Trophoblast cell (in vitro differentiated cells and primary cell): ENCODE results near the gene HERC2.
A peak's percentile ranks its signal among the peaks of the same experiment; 100 is the strongest.

Experiments used
- DNase-seq, 2 donors: peaks; one replicate each; pipeline ENCODE4 v3.0.0-alpha.2; 2016
- H2AFZ ChIP-seq: 2 replicates; pipeline ENCODE4 v1.6.1; 2013; ENCODE audit warnings: low read length, moderate library complexity, mild to moderate bottlenecking; ENCODE audit not compliant: insufficient read depth, poor library complexity
- H2AK5ac ChIP-seq: 2 replicates; pipeline ENCODE4 v1.6.1; 2013; ENCODE audit warnings: mild to moderate bottlenecking, low read length
- H2BK120ac ChIP-seq: 2 replicates; pipeline ENCODE4 v1.6.1; 2013; ENCODE audit warnings: low read length, mild to moderate bottlenecking, moderate library complexity; ENCODE audit not compliant: insufficient read depth, poor library complexity
- H2BK12ac ChIP-seq: 2 replicates; pipeline ENCODE4 v1.6.1; 2013; ENCODE audit warnings: mild to moderate bottlenecking, low read length, moderate library complexity
- H2BK5ac ChIP-seq: 2 replicates; pipeline ENCODE4 v1.6.1; 2013; ENCODE audit warnings: low read length, low read depth, moderate library complexity, mild to moderate bottlenecking; ENCODE audit not compliant: poor library complexity
- H3K14ac ChIP-seq: 2 replicates; pipeline ENCODE4 v1.6.1; 2013; ENCODE audit warnings: mild to moderate bottlenecking, low read length
- H3K18ac ChIP-seq: 2 replicates; pipeline ENCODE4 v1.6.1; 2013; ENCODE audit warnings: mild to moderate bottlenecking, low read length
- H3K23ac ChIP-seq: 2 replicates; pipeline ENCODE4 v1.6.1; 2013; ENCODE audit warnings: low read length
- H3K27ac ChIP-seq: 2 replicates; pipeline ENCODE4 v1.5.1; 2013; ENCODE audit warnings: low read depth, mild to moderate bottlenecking, inconsistent platforms, low read length, moderate library complexity
- H3K27me3 ChIP-seq: 2 replicates; pipeline ENCODE4 v1.6.1; 2013; ENCODE audit warnings: inconsistent platforms, mild to moderate bottlenecking, low read length, moderate library complexity; ENCODE audit not compliant: insufficient read depth
- H3K36me3 ChIP-seq, 2 experiments: 1 replicate in 1 of 2; 2 replicates in 1 of 2; pipeline ENCODE4 v1.6.1; 2013; ENCODE audit warnings: low read length in 2 of 2, mild to moderate bottlenecking in 2 of 2, moderate library complexity in 1 of 2; ENCODE audit not compliant: insufficient read depth in 2 of 2, control insufficient read depth in 1 of 2
- H3K4ac ChIP-seq: 2 replicates; pipeline ENCODE4 v1.6.1; 2013; ENCODE audit warnings: low read depth, mild to moderate bottlenecking, low read length, moderate library complexity
- H3K4me1 ChIP-seq, 2 experiments: 1 replicate in 1 of 2; 2 replicates in 1 of 2; pipeline ENCODE4 v1.6.1; 2013; ENCODE audit warnings: low read length in 2 of 2, mild to moderate bottlenecking in 2 of 2, moderate library complexity in 1 of 2; ENCODE audit not compliant: insufficient read depth in 2 of 2, control insufficient read depth in 1 of 2
- H3K4me2 ChIP-seq: 2 replicates; pipeline ENCODE4 v1.6.1; 2013; ENCODE audit warnings: inconsistent platforms, mild to moderate bottlenecking, low read length, moderate library complexity
- H3K4me3 ChIP-seq: 2 replicates; pipeline ENCODE4 v1.5.1; 2013; ENCODE audit warnings: mild to moderate bottlenecking, low read depth, low read length, inconsistent platforms
- H3K79me1 ChIP-seq: one replicate; pipeline ENCODE4 v1.6.1; 2013; ENCODE audit warnings: low read length
- H3K79me2 ChIP-seq: 2 replicates; pipeline ENCODE4 v1.6.1; 2013; ENCODE audit warnings: low read length, mild to moderate bottlenecking; ENCODE audit not compliant: control insufficient read depth, insufficient read depth, poor library complexity
- H3K9ac ChIP-seq: 2 replicates; pipeline ENCODE4 v1.6.1; 2013; ENCODE audit warnings: mild to moderate bottlenecking, low read length
- H3K9me3 ChIP-seq: 2 replicates; pipeline ENCODE4 v1.6.1; 2013; ENCODE audit warnings: low read depth, mild to moderate bottlenecking, control low read depth, inconsistent platforms, low read length; ENCODE audit not compliant: insufficient read depth
- H4K12ac ChIP-seq: 2 replicates; pipeline ENCODE4 v1.6.1; 2013; ENCODE audit warnings: low read depth, mild to moderate bottlenecking, low read length, moderate library complexity
- H4K8ac ChIP-seq: 2 replicates; pipeline ENCODE4 v1.6.1; 2013; ENCODE audit warnings: low read depth, mild to moderate bottlenecking, low read length, moderate library complexity
- H4K91ac ChIP-seq: one replicate; pipeline ENCODE4 v1.6.1; 2013; ENCODE audit warnings: low read depth, mild to moderate bottlenecking, low read length, moderate library complexity
- WGBS: extraction: QIAGEN DNeasy Blood & Tissue Kit; methylation state at CpG from one replicate; pipeline ENCODE4 v1.1.7; 2013; ENCODE audit warnings: missing lambda C conversion rate; ENCODE audit not compliant: insufficient read length, insufficient coverage; ENCODE audit errors: extremely low coverage; 5-methylcytosine and 5-hydroxymethylcytosine counted together

The HERC2 gene

GRCh38 chr15:28105793-28106192, 216.2 kb downstream of the HERC2 start:
- H2BK5ac ChIP-seq, result no peak overlapping the region
- H3K79me1 ChIP-seq, result no peaks in the 10 kb centered on the region
- H3K4me2 ChIP-seq, result no peak overlapping the region
- H3K4ac ChIP-seq, result no peak overlapping the region
- DNase-seq, result no peak
- H3K14ac ChIP-seq, result no peak overlapping the region
- no peak overlapping the region for H3K27ac ChIP-seq
- WGBS, result no CpG with 5 or more reads among the region's 5 CpGs
- no peak overlapping the region for H2BK12ac ChIP-seq
- H4K12ac ChIP-seq, result no peak overlapping the region
- H3K9ac ChIP-seq, result no peak overlapping the region
- H3K23ac ChIP-seq, result peak overlapping the region; percentile 34
- H2AK5ac ChIP-seq, result no peak overlapping the region
- no peaks in the 10 kb centered on the region for H3K36me3 ChIP-seq
- H3K9me3 ChIP-seq, result peaks cover 12% of the 10 kb centered on the region
- no peak overlapping the region for H4K91ac ChIP-seq
- H3K27me3 ChIP-seq, result peaks cover 26% of the 10 kb centered on the region
- H3K79me2 ChIP-seq, result no peaks in the 10 kb centered on the region
- H3K18ac ChIP-seq, result no peak overlapping the region
- H3K4me3 ChIP-seq, result peak overlapping the region; percentile 32
- no peak overlapping the region for H4K8ac ChIP-seq
- H3K4me1 ChIP-seq, result peaks cover 6 to 10% of the 10 kb centered on the region in 2 experiments
- no peak overlapping the region for H2AFZ ChIP-seq
- no peak overlapping the region for H2BK120ac ChIP-seq

- H3K18ac ChIP-seq, result no peak overlapping the region
- no peak overlapping the region for H2BK5ac ChIP-seq
- H2BK120ac ChIP-seq, result no peak overlapping the region
- H3K27ac ChIP-seq, result no peak overlapping the region
- no peak for DNase-seq
- H3K9me3 ChIP-seq, result peaks cover 12% of the 10 kb centered on the region
- no peak overlapping the region for H3K4ac ChIP-seq
- no peak overlapping the region for H3K4me2 ChIP-seq
- H2AK5ac ChIP-seq, result no peak overlapping the region
- H3K27me3 ChIP-seq, result peaks cover 26% of the 10 kb centered on the region
- no peak overlapping the region for H2AFZ ChIP-seq
- no CpG with 5 or more reads among the region's 9 CpGs for WGBS
- no peak overlapping the region for H4K91ac ChIP-seq
- no peak overlapping the region for H2BK12ac ChIP-seq
- H4K8ac ChIP-seq, result no peak overlapping the region
- no peak overlapping the region for H3K9ac ChIP-seq
- no peaks in the 10 kb centered on the region for H3K79me2 ChIP-seq
- peak overlapping the region; percentile 1 for H3K23ac ChIP-seq
- no peak overlapping the region for H4K12ac ChIP-seq
- H3K79me1 ChIP-seq, result no peaks in the 10 kb centered on the region
- no peaks in the 10 kb centered on the region for H3K36me3 ChIP-seq
- peaks cover 6 to 10% of the 10 kb centered on the region in 2 experiments for H3K4me1 ChIP-seq
- H3K14ac ChIP-seq, result no peak overlapping the region
- peak overlapping the region; percentile 33 for H3K4me3 ChIP-seq
Measured at GRCh38 chr15:28105224-28105791, 216.7 kb downstream of the HERC2 start.

- no peak overlapping the region for H2BK12ac ChIP-seq
- H3K4me1 ChIP-seq, result peaks cover 6 to 10% of the 10 kb centered on the region in 2 experiments
- no peak overlapping the region for H3K4ac ChIP-seq
- H3K4me2 ChIP-seq, result no peak overlapping the region
- no peak overlapping the region for H3K18ac ChIP-seq
- no peak overlapping the region for H2BK120ac ChIP-seq
- 100% methylated on average over 1 of the region's 10 CpGs for WGBS
- H3K14ac ChIP-seq, result no peak overlapping the region
- H4K91ac ChIP-seq, result no peak overlapping the region
- no peak overlapping the region for H2AFZ ChIP-seq
- no peak overlapping the region for H3K9ac ChIP-seq
- no peaks in the 10 kb centered on the region for H3K79me2 ChIP-seq
- peaks cover 12% of the 10 kb centered on the region for H3K9me3 ChIP-seq
- no peak overlapping the region for H3K23ac ChIP-seq
- H2BK5ac ChIP-seq, result no peak overlapping the region
- H4K8ac ChIP-seq, result no peak overlapping the region
- no peaks in the 10 kb centered on the region for H3K36me3 ChIP-seq
- no peak overlapping the region for H3K27ac ChIP-seq
- DNase-seq, result no peak
- no peaks in the 10 kb centered on the region for H3K79me1 ChIP-seq
- H3K4me3 ChIP-seq, result no peak overlapping the region
- H4K12ac ChIP-seq, result no peak overlapping the region
- H2AK5ac ChIP-seq, result no peak overlapping the region
- H3K27me3 ChIP-seq, result peaks cover 31% of the 10 kb centered on the region
Measured at GRCh38 chr15:28104326-28104725, 217.7 kb downstream of the HERC2 start.

- H3K9ac ChIP-seq, result no peak overlapping the region
- H3K4me1 ChIP-seq, result peaks cover 9 to 13% of the 10 kb centered on the region in 2 experiments
- H3K23ac ChIP-seq, result no peak overlapping the region
- no CpG with 5 or more reads among the region's 10 CpGs for WGBS
- H3K79me1 ChIP-seq, result no peaks in the 10 kb centered on the region
- no peak overlapping the region for H3K4me2 ChIP-seq
- H2BK120ac ChIP-seq, result no peak overlapping the region
- H4K12ac ChIP-seq, result no peak overlapping the region
- H3K18ac ChIP-seq, result no peak overlapping the region
- H4K8ac ChIP-seq, result no peak overlapping the region
- H3K36me3 ChIP-seq, result no peaks in the 10 kb centered on the region
- no peak overlapping the region for H4K91ac ChIP-seq
- no peak overlapping the region for H2AFZ ChIP-seq
- no peak for DNase-seq
- peaks cover 16% of the 10 kb centered on the region for H3K9me3 ChIP-seq
- H3K79me2 ChIP-seq, result no peaks in the 10 kb centered on the region
- no peak overlapping the region for H3K14ac ChIP-seq
- no peak overlapping the region for H2BK5ac ChIP-seq
- H2BK12ac ChIP-seq, result no peak overlapping the region
- H3K4ac ChIP-seq, result no peak overlapping the region
- no peak overlapping the region for H3K4me3 ChIP-seq
- H3K27ac ChIP-seq, result no peak overlapping the region
- no peak overlapping the region for H2AK5ac ChIP-seq
- H3K27me3 ChIP-seq, result peaks cover 34% of the 10 kb centered on the region
Measured at GRCh38 chr15:28103831-28104230, 218.1 kb downstream of the HERC2 start.
